Endothelial cell (in vitro differentiated cells): Measurements from ENCODE around the gene TEKT3. TPM values are rescaled to one million over a fixed set of nuclear protein-coding genes. Genes with fewer than 3 reads are reported as not detected.

Experiments
- DNase-seq: peaks from one replicate; pipeline ENCODE4 v3.0.0; 2021; ENCODE audit warnings: low spot score
- H3K27ac Mint-ChIP-seq: one replicate; pipeline ENCODE4 v1.8.0; 2021; ENCODE audit warnings: mixed read lengths, inconsistent platforms; ENCODE audit not compliant: unreplicated experiment
- H3K27me3 Mint-ChIP-seq: one replicate; pipeline ENCODE4 v1.8.0; 2021; ENCODE audit warnings: mild to moderate bottlenecking, moderate library complexity, mixed read lengths, inconsistent platforms; ENCODE audit not compliant: unreplicated experiment
- H3K36me3 Mint-ChIP-seq: one replicate; pipeline ENCODE4 v1.8.0; 2021; ENCODE audit warnings: mild to moderate bottlenecking, low read depth, mixed read lengths, inconsistent platforms; ENCODE audit not compliant: unreplicated experiment
- H3K4me1 Mint-ChIP-seq: one replicate; pipeline ENCODE4 v1.8.0; 2021; ENCODE audit warnings: mild to moderate bottlenecking, mixed read lengths, inconsistent platforms; ENCODE audit not compliant: unreplicated experiment
- H3K4me3 Mint-ChIP-seq: one replicate; pipeline ENCODE4 v1.8.0; 2021; ENCODE audit warnings: mild to moderate bottlenecking, mixed read lengths, inconsistent platforms; ENCODE audit not compliant: unreplicated experiment
- H3K9me3 Mint-ChIP-seq: one replicate; pipeline ENCODE4 v1.8.0; 2021; ENCODE audit warnings: mixed read lengths, inconsistent platforms; ENCODE audit not compliant: unreplicated experiment
- total RNA-seq: library from RNA; stranded (reverse); fragmentation: NEBNext Ultra II Directional; extraction: Animal tissue kit (Norgen Biotek cat#: 25700); gene quantifications from one replicate; pipeline ENCODE4 v1.2.1, GENCODE V29; 2021; ENCODE audit not compliant: unreplicated experiment
- TF ChIP-seq, protein P1 (sequence below): fragments of 200-600 bp; sonication (generic); IDR thresholded peaks from one replicate; pipeline ENCODE4 v1.5.0; 2021; ENCODE audit warnings: antibody characterized with exemption; ENCODE audit not compliant: unreplicated experiment

TEKT3 gene
- total RNA-seq, 1 donor from 2014 or later = 5.8 TPM

GRCh38 chr17:15255713-15256454 lies 85.5 kb downstream of the TEKT3 start:
- Mint-ChIP-seq H3K4me1 (peaks cover 56% of the 10 kb centered on the region), H3K9me3 (no peaks in the 10 kb centered on the region), H3K27me3 (peaks cover 12% of the 10 kb centered on the region), H3K36me3 (peaks cover 45% of the 10 kb centered on the region), H3K4me3 (peak overlapping the region; percentile 62), H3K27ac (no peak overlapping the region)
- no peak for DNase-seq
- TF ChIP-seq, protein P1, sequence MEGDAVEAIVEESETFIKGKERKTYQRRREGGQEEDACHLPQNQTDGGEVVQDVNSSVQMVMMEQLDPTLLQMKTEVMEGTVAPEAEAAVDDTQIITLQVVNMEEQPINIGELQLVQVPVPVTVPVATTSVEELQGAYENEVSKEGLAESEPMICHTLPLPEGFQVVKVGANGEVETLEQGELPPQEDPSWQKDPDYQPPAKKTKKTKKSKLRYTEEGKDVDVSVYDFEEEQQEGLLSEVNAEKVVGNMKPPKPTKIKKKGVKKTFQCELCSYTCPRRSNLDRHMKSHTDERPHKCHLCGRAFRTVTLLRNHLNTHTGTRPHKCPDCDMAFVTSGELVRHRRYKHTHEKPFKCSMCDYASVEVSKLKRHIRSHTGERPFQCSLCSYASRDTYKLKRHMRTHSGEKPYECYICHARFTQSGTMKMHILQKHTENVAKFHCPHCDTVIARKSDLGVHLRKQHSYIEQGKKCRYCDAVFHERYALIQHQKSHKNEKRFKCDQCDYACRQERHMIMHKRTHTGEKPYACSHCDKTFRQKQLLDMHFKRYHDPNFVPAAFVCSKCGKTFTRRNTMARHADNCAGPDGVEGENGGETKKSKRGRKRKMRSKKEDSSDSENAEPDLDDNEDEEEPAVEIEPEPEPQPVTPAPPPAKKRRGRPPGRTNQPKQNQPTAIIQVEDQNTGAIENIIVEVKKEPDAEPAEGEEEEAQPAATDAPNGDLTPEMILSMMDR = no peak

Other genes starting within 250 kb of the TEKT3 start
- 314 TPM for gene PMP22, start 76.3 kb downstream of the TEKT3 start, total RNA-seq
- gene CDRT4, start 126.0 kb upstream of the TEKT3 start, total RNA-seq = 11.7 TPM
- 23.1 TPM for gene TVP23C, start 221.9 kb upstream of the TEKT3 start, total RNA-seq